Astrocyte (in vitro differentiated cells and primary cell): ENCODE results near the gene TRPM8. TPM values are rescaled to one million over a fixed set of nuclear protein-coding genes. Genes with fewer than 3 reads are reported as not detected.

Experiments
- DNase-seq: peaks from one replicate; pipeline ENCODE4 v3.0.0-alpha.2; 2010; ENCODE audit warnings: low read depth
- FAIRE-seq: peaks from 2 replicates; lab custom pipeline; 2011; peaks lifted over from hg19 to GRCh38; lab: Jason Lieb, UNC
- H2AFZ ChIP-seq: 2 replicates; pipeline ENCODE4 v1.6.0; 2012; ENCODE audit warnings: low read depth, low read length, inconsistent platforms
- H3K27ac ChIP-seq: 2 replicates; pipeline ENCODE4 v1.5.1; 2011; ENCODE audit warnings: low read depth, low read length, inconsistent platforms
- H3K27me3 ChIP-seq: 2 replicates; pipeline ENCODE4 v1.6.0; 2011; ENCODE audit warnings: low read length, inconsistent platforms; ENCODE audit not compliant: insufficient read depth
- H3K36me3 ChIP-seq: 2 replicates; pipeline ENCODE4 v1.5.1; 2011; ENCODE audit warnings: low read length, inconsistent platforms; ENCODE audit not compliant: insufficient read depth
- H3K4me1 ChIP-seq: 2 replicates; pipeline ENCODE4 v1.5.1; 2011; ENCODE audit warnings: low read length, inconsistent platforms; ENCODE audit not compliant: insufficient read depth
- H3K4me2 ChIP-seq: 2 replicates; pipeline ENCODE4 v1.6.0; 2012; ENCODE audit warnings: low read length, inconsistent platforms
- H3K4me3 ChIP-seq: 2 replicates; pipeline ENCODE4 v1.5.1; 2011; ENCODE audit warnings: low read depth, mild to moderate bottlenecking, low read length, inconsistent platforms; ENCODE audit not compliant: insufficient read depth
- H3K79me2 ChIP-seq: 2 replicates; pipeline ENCODE4 v1.6.0; 2012; ENCODE audit warnings: mild to moderate bottlenecking, low read length, inconsistent platforms; ENCODE audit not compliant: insufficient read depth
- H3K9ac ChIP-seq: 2 replicates; pipeline ENCODE4 v1.6.0; 2012; ENCODE audit warnings: mild to moderate bottlenecking, low read length, inconsistent platforms
- H3K9me3 ChIP-seq: 2 replicates; pipeline ENCODE4 v1.5.1; 2012; ENCODE audit warnings: low read depth, mild to moderate bottlenecking, low read length, inconsistent platforms; ENCODE audit not compliant: insufficient read depth
- H4K20me1 ChIP-seq: 2 replicates; pipeline ENCODE4 v1.6.0; 2012; ENCODE audit warnings: low read length, inconsistent platforms; ENCODE audit not compliant: insufficient read depth
- H3K27ac Mint-ChIP-seq: one replicate; pipeline ENCODE4 v1.8.0; 2021; ENCODE audit warnings: mild to moderate bottlenecking, mixed read lengths; ENCODE audit not compliant: unreplicated experiment
- H3K27me3 Mint-ChIP-seq: one replicate; pipeline ENCODE4 v1.8.0; 2021; ENCODE audit warnings: low read depth, mixed read lengths; ENCODE audit not compliant: unreplicated experiment
- H3K36me3 Mint-ChIP-seq: one replicate; pipeline ENCODE4 v1.8.0; 2021; ENCODE audit warnings: low read depth, mixed read lengths; ENCODE audit not compliant: unreplicated experiment
- H3K4me1 Mint-ChIP-seq: one replicate; pipeline ENCODE4 v1.8.0; 2021; ENCODE audit warnings: low read depth, mixed read lengths; ENCODE audit not compliant: unreplicated experiment
- H3K4me3 Mint-ChIP-seq: one replicate; pipeline ENCODE4 v1.8.0; 2021; ENCODE audit warnings: mild to moderate bottlenecking, moderate library complexity, mixed read lengths; ENCODE audit not compliant: unreplicated experiment
- H3K9me3 Mint-ChIP-seq: one replicate; pipeline ENCODE4 v1.8.0; 2021; ENCODE audit warnings: mild to moderate bottlenecking, mixed read lengths; ENCODE audit not compliant: unreplicated experiment
- EZH2 ChIP-seq: IDR thresholded peaks from 2 replicates; pipeline ENCODE4 v1.6.1; 2012; ENCODE audit warnings: mild to moderate bottlenecking, low read length, inconsistent platforms; ENCODE audit not compliant: insufficient read depth
- total RNA-seq: library from RNA; stranded (reverse); gene quantifications from 2 replicates; pipeline ENCODE4 v1.2.1, GENCODE V29; 2021
- TF ChIP-seq, protein P1 (sequence below): IDR thresholded peaks from 2 replicates; pipeline ENCODE4 v1.5.1; 2011; ENCODE audit warnings: low read depth, mild to moderate bottlenecking, inconsistent platforms, low read length, moderate library complexity; ENCODE audit not compliant: insufficient read depth

Gene TRPM8
- total RNA-seq, 1 donor from 2014 or later = 0.95 TPM

DNA sequence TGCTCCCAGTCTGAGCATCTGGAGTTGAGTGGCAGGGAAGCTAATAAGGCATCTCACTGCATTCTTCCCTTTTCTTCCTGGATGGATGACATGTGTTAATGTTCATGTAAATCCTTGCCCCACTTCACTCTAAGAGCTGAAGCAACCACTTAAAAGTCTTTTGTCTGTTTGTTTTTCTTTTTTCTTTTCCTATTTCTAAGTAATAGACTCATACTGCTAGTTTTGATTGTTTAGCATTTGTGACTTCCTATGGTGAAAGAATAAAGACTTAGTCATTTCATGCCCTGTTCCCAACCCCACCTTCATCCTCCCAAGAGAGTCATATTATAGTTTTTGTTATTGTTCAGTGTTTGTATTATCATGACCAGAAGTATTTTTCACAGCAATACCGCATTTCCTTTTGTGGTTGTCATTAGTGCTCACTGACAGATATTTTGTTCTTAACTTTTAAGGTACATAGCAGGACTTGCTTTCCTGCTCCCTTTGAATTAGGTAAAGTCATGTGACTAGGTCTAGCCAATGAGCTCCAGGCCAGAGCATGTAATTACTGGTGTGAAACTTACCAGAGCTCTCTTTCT, 115.2 kb downstream of the TRPM8 start:
- FAIRE-seq (peak; percentile 58), DNase-seq (peak; percentile 86)
- Mint-ChIP-seq H3K4me1 (peaks cover 4% of the 10 kb centered on the region), H3K36me3 (peaks cover 2% of the 10 kb centered on the region), H3K9me3 (peaks cover 14% of the 10 kb centered on the region), H3K4me3 (no peak overlapping the region), H3K27me3 (peaks cover 7% of the 10 kb centered on the region), H3K27ac (no peak overlapping the region)
- Histone ChIP-seq H3K9me3 (no peaks in the 10 kb centered on the region), H3K79me2 (no peaks in the 10 kb centered on the region), H3K4me1 (peaks cover 12% of the 10 kb centered on the region), H3K4me2 (peak overlapping the region; percentile 1), H3K27ac (no peak overlapping the region), H3K36me3 (no peaks in the 10 kb centered on the region), H3K4me3 (no peak overlapping the region), H3K9ac (no peak overlapping the region), H3K27me3 (peaks cover 6% of the 10 kb centered on the region), H2AFZ (no peak overlapping the region), H4K20me1 (no peaks in the 10 kb centered on the region)
- no peak for TF ChIP-seq EZH2
- TF ChIP-seq, protein P1, sequence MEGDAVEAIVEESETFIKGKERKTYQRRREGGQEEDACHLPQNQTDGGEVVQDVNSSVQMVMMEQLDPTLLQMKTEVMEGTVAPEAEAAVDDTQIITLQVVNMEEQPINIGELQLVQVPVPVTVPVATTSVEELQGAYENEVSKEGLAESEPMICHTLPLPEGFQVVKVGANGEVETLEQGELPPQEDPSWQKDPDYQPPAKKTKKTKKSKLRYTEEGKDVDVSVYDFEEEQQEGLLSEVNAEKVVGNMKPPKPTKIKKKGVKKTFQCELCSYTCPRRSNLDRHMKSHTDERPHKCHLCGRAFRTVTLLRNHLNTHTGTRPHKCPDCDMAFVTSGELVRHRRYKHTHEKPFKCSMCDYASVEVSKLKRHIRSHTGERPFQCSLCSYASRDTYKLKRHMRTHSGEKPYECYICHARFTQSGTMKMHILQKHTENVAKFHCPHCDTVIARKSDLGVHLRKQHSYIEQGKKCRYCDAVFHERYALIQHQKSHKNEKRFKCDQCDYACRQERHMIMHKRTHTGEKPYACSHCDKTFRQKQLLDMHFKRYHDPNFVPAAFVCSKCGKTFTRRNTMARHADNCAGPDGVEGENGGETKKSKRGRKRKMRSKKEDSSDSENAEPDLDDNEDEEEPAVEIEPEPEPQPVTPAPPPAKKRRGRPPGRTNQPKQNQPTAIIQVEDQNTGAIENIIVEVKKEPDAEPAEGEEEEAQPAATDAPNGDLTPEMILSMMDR = no peak

DNA sequence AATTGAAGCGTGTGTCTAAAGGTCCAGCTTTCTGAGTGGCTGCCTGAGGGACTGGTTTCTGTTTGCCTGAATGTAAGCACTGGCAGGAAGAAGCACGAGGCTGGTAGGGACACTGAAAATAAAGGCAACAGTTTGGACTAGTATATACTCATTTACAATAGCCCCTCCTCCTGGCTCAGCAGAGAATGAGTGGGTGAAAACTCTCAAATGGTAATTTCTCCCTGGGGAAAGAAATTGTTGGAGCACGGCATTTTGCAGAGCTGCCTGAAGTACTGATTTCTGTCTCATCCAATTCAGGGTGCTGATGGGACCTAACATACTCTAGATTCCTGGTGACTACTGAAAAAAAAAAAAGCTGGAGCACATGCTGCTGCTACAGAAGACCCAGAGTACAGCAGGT, 116.0 kb downstream of the TRPM8 start:
- no peak overlapping the region for H2AFZ ChIP-seq
- H3K27ac ChIP-seq = no peak overlapping the region
- peaks cover 14% of the 10 kb centered on the region for H3K9me3 Mint-ChIP-seq
- H3K4me1 Mint-ChIP-seq = no peaks in the 10 kb centered on the region
- H3K9ac ChIP-seq = no peak overlapping the region
- no peak overlapping the region for H3K27ac Mint-ChIP-seq
- H3K4me2 ChIP-seq = no peak overlapping the region
- H3K9me3 ChIP-seq = no peaks in the 10 kb centered on the region
- no peak for FAIRE-seq
- peaks cover 6% of the 10 kb centered on the region for H3K27me3 ChIP-seq
- H4K20me1 ChIP-seq = no peaks in the 10 kb centered on the region
- H3K4me1 ChIP-seq = peaks cover 12% of the 10 kb centered on the region
- DNase-seq = no peak
- no peaks in the 10 kb centered on the region for H3K36me3 ChIP-seq
- no peak overlapping the region for H3K4me3 ChIP-seq
- peaks cover 2% of the 10 kb centered on the region for H3K36me3 Mint-ChIP-seq
- H3K27me3 Mint-ChIP-seq = peaks cover 2% of the 10 kb centered on the region
- H3K79me2 ChIP-seq = no peaks in the 10 kb centered on the region
- TF ChIP-seq, protein P1 = no peak
- TF ChIP-seq EZH2 = no peak
- no peak overlapping the region for H3K4me3 Mint-ChIP-seq

DNA sequence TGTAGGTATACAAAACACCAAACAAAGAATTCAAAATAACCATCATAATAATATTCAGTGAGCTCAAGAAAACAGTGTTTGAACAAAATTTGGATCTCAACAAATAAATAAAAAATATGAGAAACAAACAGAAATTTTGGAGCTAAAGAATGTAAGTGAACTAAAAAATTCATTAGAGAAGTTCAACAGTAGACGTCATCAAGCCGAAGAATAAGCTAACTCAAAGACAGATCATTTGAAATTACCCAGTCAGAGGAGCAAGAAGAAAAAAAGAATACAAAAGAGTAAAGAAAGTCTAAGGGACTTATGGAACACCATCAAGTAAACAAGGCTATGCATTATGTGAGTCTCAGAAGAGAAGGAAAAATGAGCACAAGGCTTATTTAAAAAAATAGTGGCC, 116.7 kb downstream of the TRPM8 start:
- H3K9me3 ChIP-seq = no peaks in the 10 kb centered on the region
- H3K4me3 ChIP-seq = no peak overlapping the region
- peaks cover 12% of the 10 kb centered on the region for H3K4me1 ChIP-seq
- no peaks in the 10 kb centered on the region for H3K36me3 ChIP-seq
- TF ChIP-seq EZH2 = no peak
- TF ChIP-seq, protein P1 = no peak
- peaks cover 2% of the 10 kb centered on the region for H3K27me3 Mint-ChIP-seq
- peaks cover 6% of the 10 kb centered on the region for H3K27me3 ChIP-seq
- peaks cover 2% of the 10 kb centered on the region for H3K36me3 Mint-ChIP-seq
- no peaks in the 10 kb centered on the region for H3K79me2 ChIP-seq
- H3K4me2 ChIP-seq = no peak overlapping the region
- no peak for DNase-seq
- peaks cover 11% of the 10 kb centered on the region for H3K9me3 Mint-ChIP-seq
- no peak overlapping the region for H3K27ac Mint-ChIP-seq
- no peak overlapping the region for H2AFZ ChIP-seq
- H3K4me1 Mint-ChIP-seq = no peaks in the 10 kb centered on the region
- H4K20me1 ChIP-seq = no peaks in the 10 kb centered on the region
- H3K9ac ChIP-seq = no peak overlapping the region
- no peak overlapping the region for H3K4me3 Mint-ChIP-seq
- FAIRE-seq = peak; percentile 9
- no peak overlapping the region for H3K27ac ChIP-seq
